AG09309 (cell line): ENCODE data around the gene DTNBP1.

Experiments
- DNase-seq: peaks from one replicate; pipeline ENCODE4 v3.0.0-alpha.2; 2010; ENCODE audit warnings: low read depth
- H3K4me3 ChIP-seq: 2 replicates; pipeline ENCODE4 v1.5.1; 2011; ENCODE audit warnings: mild to moderate bottlenecking, low read depth, low read length, moderate library complexity; ENCODE audit not compliant: control insufficient read depth
- CTCF ChIP-seq: IDR thresholded peaks from 2 replicates; pipeline ENCODE4 v1.5.1; 2011; ENCODE audit warnings: mild to moderate bottlenecking, low read depth, low read length, inconsistent platforms; ENCODE audit not compliant: insufficient read depth, control insufficient read depth; ENCODE audit errors: missing control alignments

DTNBP1 gene

DNA sequence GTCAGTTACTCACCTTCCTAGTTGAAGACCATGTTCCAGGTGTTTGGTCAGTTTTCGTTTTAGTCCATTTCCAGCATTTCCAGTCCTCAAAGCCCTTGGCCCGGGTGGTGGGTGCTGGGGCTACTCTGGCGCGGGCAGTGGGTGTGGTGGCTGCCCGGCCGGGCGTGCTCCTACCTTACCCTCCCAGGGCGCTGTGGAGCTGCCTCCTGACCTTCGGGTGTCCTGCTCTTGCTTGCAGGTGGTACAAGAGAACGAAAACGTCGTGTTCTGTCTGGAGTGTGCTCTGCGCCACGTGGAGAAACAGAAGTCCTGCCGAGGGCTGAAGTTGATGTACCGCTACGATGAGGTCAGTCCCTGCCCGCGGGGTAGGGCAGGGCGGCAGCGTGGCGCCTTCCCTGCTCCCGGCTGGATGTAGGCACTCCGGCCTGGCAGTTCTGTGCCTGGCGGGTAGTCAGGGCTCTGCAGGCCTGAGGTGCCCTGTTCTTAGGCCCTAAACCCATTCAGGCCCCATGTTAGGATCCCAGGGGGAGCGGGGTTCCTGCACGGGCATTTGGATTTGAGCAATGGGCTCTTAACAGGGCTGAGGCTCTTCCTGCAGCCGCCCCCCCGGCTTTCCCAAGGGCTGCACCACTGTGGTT, 145.8 kb downstream of the DTNBP1 start:
- no peak overlapping the region for H3K4me3 ChIP-seq
- no peak for DNase-seq
- TF ChIP-seq CTCF, result no peak

GRCh38 chr6:15516378-15516777, 146.4 kb downstream of the DTNBP1 start:
- DNase-seq, result no peak
- TF ChIP-seq CTCF, result no peak
- no peak overlapping the region for H3K4me3 ChIP-seq

DNA sequence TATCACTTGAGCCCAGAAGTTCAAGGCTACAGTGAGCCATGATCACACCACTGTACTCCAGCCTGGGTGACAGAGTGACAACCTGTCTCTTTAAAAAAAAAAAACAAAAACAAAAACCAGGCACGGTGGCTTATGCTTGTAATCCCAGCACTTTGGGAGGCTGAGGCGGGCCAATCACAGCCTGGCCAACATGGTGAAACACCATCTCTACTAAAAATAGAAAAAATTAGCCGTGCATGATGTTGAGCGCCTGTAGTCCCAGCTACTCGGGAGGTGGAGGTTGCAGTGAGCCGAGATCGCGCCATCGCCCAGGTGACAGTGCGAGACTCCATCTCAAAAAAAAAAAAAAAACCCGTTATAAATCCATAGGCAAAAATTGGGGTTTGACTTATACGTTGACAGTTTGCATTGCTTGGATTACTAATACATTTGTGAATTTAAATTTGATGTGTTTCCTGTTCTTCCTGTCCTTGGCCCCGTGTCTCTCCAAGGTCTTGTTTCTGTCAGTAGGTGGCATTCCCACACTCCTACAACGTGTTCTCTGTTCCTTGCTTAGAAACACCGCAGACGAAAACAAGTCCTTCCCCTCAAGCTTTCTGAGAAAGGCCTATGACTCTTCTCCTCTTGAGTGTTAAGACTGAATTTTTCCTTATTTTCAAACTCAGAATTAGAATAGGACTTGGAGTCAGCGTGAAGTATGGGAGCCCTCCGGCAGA, 147.0 kb downstream of the DTNBP1 start:
- DNase-seq, result no peak
- TF ChIP-seq CTCF, result no peak
- H3K4me3 ChIP-seq, result no peak overlapping the region

GRCh38 chr6:15515226-15515625, 147.6 kb downstream of the DTNBP1 start:
- DNase-seq, result no peak
- no peak overlapping the region for H3K4me3 ChIP-seq
- no peak for TF ChIP-seq CTCF

DNA sequence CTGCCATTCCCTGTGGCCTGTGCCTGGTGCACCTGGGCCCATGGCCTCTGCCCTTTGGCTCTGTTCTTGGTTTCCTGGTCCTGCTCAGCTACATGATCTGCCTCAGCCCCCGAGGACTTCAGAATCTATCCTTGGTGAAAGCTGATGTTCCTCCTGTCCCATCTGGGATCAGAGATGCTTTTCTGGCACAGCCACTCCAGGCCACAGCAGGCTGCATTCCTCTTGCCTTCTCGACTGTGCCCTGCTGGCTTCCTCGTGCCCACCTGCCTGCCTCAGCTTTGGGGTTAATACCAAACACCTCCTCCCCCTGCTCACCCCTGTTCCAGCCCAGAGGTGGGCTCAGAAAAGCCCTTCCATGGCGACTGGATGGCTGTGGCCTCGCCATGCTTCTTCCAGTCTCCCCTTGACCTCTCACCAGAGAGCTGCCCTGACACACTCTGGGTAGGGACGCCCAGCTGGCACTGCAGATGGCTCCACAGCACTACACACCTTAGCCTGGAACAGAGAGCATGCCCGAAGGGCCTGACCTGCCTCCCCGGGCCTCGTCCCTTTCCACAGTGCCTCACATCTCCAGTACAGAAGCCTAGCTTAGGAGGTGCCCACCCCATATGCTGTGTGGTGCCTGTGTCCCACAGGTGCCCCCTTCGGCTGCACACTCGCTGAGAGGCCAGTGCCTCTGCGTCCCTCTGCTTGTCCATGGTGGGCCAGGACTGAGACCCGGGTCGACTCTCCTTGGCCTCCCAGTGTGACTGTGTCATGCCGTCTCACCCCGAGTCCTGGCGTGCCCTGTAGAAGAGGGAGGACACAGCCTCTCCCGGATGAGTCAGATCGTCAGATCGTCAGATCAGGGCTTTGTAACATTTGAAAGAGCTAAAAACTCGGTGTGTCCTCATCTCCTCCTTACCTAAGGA, 148.8 kb downstream of the DTNBP1 start:
- TF ChIP-seq CTCF, result no peak
- DNase-seq, result no peak

GRCh38 chr6:15513131-15513771, 149.6 kb downstream of the DTNBP1 start:
- no peak for DNase-seq
- no peak for TF ChIP-seq CTCF
- H3K4me3 ChIP-seq, result no peak overlapping the region

More for the DNA sequence above, 148.8 kb downstream of the DTNBP1 start:
- no peak overlapping the region for H3K4me3 ChIP-seq
